Activated T-cell treated with anti-CD3 and anti-CD28 coated beads for 24 hours (primary cell): Measurements from ENCODE around the gene PLD6.
"Not testable (repeated sequence)": the region's sequence is repeated elsewhere in the genome, so short reads cannot be mapped to it uniquely, and the experiment has no call there.

Experiments
- DNase-seq: peaks from one replicate; pipeline ENCODE4 v3.0.0-alpha.2; 2020; ENCODE audit warnings: low read depth

Gene PLD6

DNA sequence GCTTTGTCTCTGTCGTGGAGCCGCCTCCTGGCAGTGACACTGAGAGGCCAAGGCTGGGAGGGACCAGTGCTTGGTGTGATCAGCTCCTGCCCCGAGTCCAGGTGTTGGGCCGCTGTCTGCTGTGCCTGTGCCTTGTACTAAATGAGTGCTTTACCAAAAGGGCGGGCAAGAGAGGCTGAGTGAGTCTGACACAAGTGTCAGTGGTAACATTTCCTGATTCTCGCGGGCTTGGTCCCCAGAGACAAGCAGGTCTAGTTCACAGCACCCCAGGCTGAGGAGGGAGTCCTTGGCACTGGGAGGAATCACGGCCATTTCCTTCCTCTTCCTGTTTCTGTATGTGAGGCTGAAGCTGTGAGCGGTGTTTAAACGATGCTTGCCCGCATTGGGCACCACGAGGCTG is 30.2 kb downstream of the PLD6 start:
- DNase-seq: no peak

DNA sequence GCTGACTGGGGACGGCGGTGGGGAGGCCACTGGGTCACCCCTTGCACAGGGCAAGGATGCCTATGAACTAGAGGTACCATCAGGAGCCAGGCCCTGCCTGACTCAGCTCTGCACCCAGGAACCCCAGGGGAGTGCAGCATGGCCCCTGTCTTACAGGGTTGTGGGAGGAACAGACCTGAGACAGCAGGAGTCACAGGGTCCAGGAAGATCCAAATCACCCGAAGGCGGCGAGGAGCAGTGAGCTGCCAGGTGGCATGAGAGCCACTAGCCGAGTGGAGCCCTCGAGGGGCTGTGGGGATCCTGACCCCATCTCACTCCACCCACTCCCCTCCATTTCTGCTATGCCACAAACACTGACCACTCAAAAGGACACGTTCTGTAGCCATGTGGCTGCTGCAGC is 30.8 kb downstream of the PLD6 start:
- DNase-seq: no peak

DNA sequence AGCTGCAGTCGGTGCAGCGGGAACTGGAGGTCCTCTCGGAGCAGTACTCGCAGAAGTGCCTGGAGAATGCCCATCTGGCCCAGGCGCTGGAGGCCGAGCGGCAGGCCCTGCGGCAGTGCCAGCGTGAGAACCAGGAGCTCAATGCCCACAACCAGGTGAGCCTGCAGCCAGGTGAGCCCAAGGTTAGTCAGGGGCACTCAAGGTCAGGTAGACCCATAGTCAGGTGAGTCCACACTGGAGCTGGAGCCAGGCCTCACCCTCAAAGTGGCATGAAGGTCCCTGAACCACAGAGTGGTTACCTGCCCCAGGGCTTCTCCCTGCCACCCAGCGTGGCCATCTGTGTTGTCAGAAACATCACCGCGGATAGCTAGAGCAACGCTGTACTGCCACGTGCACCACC is 32.2 kb downstream of the PLD6 start:
- DNase-seq: no peak

DNA sequence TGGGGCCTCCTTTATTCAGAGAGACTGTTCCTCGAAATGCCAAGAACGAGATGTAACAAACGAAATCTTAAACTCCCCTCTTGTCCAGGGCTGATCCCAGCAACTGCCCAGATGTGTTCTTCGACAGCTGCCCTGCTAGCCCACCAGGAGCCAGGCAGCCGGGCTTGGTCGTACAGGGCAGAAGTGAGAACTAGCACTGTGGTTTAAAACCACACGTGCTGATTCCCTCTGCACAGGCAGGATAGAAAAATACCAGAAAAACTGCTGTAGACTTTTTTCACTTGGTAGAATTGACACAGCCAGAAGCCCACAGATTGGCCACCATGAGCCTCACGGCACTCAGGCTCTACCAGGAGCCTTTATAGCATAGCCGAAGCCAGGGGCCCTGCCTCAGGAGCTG is 33.1 kb downstream of the PLD6 start:
- no peak for DNase-seq

DNA sequence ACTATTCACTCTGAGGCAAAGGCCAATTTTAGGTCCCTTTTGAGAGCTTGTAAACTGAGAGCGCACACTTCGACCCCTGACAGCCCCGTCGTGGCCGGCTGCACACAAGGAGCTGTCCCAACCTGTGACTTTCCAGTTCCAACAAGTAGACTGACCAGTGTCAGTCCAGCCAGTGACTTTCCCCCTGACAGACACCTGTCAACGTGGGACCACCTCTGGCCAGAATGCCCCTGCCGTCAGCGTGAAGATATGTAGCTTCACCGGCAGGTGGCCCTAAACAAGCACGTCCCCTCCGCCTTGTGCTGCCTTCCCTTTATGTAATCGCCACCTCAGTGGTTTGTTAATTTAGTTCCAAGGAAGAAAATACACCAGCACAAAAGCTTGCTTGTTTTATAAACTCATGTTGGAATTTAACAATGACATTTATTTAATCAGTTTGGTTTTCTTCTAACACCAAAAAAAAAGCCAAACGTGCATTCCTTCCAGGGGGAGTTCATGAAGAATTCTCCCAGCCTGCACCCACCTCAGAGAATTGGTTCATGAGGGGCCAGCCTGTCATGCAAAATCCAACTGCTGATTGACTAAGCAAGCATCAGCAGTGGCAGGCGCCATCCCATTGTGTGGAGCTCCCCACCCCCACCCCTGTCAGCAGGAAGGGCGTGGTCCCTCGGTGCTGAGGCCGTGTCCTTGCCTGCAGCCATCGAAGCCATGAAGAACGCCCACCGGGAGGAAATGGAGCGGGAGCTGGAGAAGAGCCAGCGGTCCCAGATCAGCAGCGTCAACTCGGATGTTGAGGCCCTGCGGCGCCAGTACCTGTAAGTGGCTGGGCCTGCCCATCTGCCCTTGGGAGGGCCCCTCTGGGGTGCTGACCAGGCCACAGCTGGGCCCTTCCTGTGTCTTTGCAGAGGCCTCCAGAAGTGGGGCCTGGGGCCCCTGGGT is 33.9 kb downstream of the PLD6 start:
- no peak for DNase-seq

DNA sequence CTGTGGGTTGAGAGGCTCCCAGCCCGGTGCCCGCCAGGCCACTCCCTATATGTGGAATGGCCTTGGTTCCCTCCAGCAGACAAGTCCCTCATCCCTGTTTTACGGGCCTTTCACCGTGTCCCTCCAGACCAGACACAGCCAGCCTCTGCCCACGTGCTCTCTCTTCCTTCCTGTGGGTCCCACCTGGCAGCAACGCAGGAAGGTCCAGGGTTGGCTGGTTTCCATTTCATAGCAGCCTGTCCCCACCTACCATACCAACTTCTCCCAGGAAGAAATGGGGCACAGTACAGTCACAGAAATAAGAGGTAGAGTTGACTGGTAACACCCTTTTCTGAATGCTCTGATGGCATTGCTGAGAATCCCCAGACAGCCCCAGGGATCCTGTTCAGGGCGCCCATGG is 34.9 kb downstream of the PLD6 start:
- no peak for DNase-seq

DNA sequence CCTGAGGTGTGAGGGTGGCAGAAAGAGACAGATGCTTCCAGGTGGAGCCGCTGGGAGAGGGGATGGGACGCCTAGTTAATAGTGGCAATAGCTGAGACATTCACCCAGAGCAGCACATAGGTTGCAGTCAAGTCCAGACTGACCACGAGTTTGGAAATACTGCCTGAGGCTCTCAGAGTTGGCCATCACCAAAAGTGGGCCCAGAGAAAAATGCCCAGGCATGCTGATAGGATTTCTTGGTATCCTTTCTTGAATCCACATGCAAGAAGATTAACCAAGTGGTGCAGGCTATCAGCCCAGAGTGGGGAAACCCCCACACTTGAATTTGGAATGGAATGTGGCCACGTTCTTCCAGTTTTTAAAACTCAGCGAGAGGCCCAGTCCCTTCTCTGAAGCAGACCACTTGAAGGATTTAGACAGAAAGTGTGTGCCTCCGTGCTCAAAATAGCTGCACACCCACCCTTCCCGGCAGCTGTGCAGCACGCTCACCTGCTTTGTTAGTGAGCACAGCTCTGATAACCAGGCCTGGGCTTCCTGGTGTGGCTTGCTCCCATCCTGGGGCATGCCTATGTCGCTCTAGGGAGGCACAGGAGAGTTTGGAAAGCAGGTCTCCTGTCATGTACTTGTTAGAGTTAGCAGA is 35.7 kb downstream of the PLD6 start:
- DNase-seq: no peak

DNA sequence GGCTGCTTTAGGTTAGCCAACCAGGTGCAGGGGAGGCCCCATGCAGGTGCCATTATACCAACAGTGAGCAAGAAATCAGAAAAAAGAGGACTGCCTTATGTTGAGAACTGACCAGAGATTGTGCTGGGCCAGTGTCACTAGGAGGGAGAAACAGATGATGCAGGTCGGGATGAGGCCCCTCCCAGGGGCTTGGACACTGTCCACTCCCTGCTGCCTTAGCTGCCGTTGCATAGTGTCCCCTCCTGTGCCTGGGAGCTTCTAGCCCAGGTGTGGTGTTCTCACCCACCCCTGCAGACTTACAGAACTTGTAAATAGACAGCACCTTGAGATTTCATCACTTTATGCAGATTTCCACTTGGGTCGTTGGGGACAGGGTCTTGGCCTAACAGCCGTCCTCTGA is 36.7 kb downstream of the PLD6 start:
- DNase-seq: no peak

DNA sequence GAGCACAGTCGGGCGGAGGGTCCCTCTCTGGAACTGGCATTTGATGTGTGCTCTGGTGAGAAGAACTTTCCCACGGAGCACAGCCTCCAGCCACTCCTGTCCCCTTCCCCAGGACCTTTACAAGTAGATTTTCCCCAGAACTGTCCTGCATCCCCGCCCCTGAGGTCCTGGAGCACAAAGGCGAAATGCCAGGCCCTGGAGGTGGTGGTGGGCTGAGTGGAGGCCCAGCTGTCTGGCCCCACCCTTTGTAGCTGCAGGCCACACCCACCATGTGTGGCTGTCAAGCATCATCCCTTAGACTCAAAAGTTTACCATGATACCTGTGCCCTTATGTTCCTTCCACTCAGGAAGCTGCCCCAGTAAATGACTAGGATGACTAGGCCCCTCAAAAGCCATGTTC is 37.7 kb downstream of the PLD6 start:
- DNase-seq: no peak

DNA sequence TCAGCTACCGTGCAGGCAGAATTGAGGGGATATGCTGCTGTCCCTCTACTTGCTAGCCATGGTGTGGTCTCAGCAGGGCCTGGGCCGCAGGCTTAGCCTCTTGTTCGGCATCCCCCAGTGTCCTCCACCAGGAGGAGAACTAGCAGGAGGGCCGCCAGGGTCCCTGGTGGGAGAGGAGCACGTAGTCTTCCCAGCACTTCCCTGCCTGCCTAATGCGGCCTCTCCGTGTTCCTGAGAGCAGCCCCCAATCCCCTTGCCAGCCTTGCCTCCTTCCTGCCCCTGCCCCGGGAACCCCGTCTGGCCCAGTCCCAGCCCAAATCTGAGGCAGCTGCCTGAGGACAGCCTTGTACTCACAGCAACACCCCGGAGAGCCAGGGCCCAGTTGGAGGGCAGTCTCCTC is 38.1 kb downstream of the PLD6 start:
- DNase-seq: no peak

DNA sequence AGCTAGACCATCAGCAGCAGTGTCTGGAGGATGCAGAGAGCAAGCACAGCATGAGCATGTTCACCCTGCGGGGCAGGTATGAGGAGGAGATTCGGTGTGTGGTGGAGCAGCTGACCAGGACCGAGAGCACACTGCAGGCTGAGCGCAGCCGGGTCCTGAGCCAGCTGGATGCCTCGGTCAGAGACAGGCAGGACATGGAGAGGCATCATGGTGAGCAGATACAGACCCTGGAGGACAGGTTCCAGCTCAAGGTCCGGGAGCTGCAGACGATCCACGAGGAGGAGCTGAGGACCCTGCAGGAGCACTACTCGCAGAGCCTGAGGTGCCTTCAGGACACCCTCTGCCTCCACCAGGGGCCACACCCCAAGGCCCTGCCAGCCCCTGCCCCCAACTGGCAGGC is 38.8 kb downstream of the PLD6 start:
- DNase-seq: no peak

DNA sequence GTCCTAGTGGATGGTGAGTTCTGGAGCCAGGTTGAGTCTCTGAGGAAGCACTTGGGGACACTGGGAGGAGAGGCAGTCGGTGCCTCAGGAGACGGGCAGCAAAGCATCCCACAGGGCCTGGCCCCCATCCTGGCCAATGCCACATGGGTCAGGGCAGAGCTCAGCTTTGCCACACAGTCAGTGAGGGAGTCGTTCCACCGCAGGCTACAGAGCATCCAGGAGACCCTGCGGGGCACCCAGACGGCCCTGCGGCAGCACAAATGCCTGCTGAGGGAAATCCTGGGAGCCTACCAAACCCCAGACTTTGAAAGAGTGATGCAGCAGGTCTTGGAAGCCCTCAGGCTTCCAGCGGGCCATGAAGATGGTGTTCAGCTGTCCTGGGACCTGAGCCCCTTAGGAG is 39.7 kb downstream of the PLD6 start:
- DNase-seq: no peak

DNA sequence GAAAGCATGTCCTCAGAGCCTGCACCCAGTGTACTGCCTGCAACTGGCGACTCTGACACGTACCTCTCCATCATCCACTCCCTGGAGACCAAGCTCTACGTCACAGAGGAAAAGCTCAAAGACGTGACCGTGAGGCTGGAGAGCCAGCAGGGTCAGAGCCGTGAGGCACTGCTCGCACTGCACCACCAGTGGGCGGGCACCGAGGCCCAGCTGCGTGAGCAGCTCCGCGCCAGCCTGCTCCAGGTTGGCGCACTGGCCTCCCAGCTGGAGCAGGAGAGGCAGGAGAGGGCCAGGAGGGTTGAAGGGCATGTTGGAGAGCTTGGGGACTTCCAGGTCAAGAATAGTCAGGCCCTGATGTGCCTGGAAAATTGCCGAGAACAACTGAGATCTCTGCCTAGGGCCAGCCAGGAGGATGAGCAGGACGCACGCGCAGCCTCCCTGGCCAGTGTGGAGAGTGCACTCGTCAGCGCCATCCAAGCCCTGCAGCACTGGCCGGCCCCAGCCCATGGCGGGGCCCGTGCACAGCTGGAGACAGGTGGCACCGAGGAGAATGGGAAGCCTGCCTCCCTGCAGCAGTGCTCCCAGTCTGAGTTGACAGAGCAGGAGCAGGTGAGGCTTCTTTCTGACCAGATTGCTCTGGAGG is 40.3 kb downstream of the PLD6 start:
- DNase-seq: no peak

DNA sequence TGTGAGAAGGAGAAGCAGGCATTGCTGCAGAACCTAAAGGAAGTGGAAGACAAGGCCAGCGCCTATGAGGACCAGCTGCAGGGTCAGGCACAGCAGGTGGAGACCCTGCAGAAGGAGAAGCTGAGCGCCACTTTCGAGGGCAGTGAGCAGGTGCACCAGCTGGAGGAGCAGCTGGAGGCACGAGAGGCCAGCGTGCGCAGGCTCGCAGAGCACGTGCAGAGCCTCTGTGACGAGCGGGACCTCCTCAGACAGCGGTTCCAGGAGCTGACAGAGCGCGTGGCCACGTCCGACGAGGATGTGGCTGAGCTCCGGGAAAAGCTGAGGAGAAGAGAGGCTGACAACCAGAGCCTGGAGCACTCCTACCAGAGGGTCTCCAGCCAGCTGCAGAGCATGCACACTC is 41.5 kb downstream of the PLD6 start:
- DNase-seq: no peak

DNA sequence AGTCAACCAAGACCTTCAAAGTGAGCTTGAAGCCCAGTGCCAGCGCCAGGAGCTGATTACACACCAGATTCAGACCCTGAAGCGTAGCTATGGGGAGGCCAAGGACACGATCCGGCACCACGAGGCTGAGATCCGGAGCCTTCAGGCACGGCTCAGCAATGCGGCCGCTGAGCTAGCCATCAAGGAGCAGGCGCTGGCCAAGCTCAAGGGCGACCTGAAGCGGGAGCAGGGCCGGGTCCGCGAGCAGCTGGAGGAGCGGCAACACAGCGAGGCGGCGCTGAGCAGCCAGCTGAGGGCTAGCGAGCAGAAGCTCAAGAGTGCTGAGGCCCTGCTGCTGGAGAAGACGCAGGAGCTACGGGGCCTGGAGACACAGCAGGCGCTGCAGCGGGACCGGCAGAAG is 42.0 kb downstream of the PLD6 start:
- DNase-seq: no peak

DNA sequence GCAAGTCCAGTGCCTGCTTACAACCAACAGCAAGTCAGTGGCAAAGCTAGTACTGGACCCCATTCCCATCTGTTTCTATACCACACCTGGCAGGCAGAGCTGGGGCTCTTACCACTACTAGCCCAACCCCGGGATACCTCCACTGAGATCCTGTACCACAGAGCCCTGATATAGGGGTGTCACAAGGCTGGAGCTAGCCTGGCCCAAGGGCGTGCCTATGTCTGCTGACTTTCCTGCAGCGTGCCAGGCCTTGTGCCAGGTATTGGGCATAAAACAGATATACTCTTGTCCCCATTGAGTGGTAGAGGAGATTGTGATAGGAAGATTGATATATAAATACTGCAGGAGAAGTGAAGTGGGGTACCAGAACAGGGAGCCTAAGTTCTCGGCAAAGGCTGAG is 44.4 kb downstream of the PLD6 start:
- DNase-seq: no peak

DNA sequence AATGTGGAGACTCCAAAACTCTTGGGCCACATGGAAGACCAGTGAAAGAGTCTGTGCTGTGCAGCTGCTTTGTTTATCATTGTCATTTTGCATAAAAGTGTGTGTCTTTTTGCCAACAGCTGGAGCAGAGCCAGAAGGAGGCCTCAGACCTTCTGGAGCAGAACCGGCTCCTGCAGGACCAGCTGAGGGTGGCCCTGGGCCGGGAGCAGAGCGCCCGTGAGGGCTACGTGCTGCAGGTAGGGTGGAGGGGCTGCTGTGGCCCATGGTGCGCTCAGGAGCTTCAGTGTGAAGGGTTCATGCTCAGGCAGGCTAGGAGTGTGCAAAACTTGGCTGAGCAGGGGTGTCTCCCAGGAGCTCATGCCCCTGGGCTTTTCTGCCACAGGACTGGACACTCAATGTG is 45.0 kb downstream of the PLD6 start:
- no peak for DNase-seq

DNA sequence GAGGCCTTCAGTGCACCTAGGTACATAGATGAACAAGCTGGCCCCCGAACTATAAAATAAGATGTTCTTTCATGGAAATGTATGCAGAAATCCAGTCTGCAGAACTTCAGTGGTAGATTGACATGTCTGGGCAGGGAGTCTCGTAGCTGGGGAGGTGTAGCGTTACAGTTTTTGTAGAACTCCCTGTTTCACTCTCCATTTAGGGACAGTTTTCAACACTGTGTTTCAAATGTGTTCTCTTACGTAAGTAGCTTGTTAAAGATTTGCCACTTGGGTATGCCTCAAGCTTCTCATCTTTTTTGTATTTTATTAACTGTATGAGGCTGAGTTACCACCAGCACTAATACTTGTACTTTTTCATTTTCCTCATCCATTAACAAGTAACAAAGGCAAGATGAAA is 46.6 kb downstream of the PLD6 start:
- no peak for DNase-seq

DNA sequence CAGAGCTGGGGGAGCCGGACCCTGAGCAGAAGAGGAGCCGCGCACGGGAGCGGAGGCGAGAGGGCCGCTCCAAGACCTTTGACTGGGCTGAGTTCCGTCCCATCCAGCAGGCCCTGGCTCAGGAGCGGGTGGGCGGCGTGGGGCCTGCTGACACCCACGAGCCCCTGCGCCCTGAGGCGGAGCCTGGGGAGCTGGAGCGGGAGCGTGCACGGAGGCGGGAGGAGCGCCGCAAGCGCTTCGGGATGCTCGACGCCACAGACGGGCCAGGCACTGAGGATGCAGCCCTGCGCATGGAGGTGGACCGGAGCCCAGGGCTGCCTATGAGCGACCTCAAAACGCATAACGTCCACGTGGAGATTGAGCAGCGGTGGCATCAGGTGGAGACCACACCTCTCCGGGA is 47.6 kb downstream of the PLD6 start:
- not testable (repeated sequence) for DNase-seq

DNA sequence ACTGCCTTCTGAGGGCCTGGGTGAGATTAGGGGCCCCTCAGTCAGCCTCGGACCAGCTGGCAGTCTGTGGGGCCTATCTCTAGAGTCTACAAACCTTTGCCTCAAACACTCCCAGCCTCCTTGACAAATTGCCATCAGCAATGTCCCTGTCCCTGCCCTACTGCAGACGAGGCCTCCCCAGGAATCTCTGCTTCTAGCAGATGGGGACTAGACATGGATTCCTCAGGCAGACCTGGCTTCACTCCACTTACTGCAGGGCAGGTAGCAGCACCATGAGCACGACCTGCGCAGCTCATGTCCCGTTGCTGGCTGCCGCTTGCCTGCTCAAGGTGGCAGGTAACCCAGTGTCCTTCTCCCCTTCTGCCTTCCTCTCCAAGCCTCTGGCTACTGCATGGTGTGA is 49.1 kb downstream of the PLD6 start:
- no peak for DNase-seq

DNA sequence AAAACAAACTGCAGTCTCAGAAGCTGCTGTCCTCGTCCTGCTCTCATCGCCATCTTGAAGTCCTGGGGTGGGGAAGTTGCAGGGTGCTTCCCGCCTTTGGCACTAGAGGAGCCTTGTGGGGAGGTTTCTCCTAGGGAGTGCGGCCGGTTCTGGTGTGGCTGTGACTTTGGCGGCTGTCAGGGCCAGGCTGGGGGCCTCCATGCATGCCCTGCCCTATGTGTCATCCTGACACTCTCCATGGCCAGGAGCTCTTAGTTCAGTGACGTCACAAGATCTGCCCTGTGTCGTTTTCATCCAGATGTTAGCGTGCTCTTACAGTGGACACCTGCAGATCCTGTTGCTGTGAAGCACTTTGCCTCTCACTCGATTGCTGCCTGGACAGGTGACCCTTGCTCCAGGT is 49.6 kb downstream of the PLD6 start:
- no peak for DNase-seq

DNA sequence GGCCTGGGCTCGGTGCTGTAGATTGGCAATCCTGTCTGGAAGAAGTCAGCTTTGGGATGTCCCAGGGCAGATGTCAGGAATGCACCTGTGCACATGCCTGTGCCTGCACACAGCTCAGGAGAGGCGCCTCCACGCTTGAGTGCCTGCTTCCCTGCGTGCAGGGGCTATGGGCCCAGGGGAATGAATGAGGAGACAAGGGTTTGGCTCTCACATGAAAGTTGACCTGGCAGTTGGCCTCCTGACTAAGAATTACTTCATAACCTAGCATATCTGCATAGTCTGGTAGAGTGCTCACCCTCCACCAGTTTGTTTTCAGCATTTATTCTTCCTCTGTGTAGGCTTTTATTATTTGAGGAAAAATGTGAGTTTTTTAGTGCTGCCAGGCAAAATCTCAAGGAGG is 50.0 kb downstream of the PLD6 start:
- no peak for DNase-seq

DNA sequence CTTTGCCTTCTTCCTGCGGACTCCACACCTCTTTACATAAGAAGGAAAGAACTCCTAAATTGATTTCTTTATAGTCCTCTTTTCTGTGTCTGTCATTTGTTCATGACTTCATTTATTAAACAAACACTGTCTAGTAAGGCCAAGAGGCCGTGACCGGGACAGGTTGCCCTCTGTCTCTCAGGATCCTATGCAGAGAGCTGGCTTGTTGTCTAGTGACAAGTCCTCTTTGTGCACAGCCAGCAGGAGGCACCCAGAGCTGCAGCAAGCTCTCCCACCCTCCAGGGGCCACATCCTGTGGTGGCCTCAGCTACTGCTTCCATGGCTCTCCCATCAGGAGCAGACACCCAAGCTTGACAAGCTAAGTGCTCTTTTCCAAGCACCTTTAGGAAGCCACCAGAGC is 50.6 kb downstream of the PLD6 start:
- DNase-seq: no peak
